COR-L47 (cell line): Measurements from ENCODE around the gene TAF4.
A peak's percentile ranks its signal among the peaks of the same experiment; 100 is the strongest.
"Not testable (repeated sequence)": the region's sequence is repeated elsewhere in the genome, so short reads cannot be mapped to it uniquely, and the experiment has no call there.

Source experiments
- DNase-seq: peaks from one replicate; lab custom pipeline; 2025; lab: John Stamatoyannopoulos, UW

TAF4 gene

GRCh38 chr20:62073323-62073722 lies 7.6 kb upstream of the TAF4 start:
- no peak for DNase-seq

DNA sequence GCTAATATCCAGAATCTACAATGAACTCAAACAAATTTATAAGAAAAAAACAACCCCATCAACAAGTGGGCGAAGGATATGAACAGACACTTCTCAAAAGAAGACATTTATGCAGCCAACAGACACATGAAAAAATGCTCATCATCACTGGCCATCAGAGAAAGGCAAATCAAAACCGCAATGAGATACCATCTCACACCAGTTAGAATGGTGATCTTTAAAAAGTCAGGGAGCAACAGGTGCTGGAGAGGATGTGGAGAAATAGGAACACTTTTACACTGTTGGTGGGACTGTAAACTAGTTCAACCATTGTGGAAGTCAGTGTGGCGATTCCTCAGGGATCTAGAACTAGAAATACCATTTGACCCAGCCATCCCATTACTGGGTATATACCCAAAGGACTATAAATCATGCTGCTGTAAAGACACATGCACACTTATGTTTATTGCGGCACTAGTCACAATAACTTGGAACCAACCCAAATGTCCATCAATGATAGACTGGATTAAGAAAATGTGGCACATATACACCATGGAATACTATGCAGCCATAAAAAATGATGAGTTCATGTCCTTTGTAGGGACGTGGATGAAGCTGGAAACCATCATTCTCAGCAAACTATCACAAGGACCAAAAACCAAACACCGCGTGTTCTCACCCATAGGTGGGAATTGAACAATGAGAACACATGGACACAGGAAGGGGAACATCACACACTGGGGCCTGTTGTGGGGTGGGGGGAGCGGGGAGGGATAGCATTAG lies 6.2 kb upstream of the TAF4 start:
- not testable (repeated sequence) for DNase-seq

DNA sequence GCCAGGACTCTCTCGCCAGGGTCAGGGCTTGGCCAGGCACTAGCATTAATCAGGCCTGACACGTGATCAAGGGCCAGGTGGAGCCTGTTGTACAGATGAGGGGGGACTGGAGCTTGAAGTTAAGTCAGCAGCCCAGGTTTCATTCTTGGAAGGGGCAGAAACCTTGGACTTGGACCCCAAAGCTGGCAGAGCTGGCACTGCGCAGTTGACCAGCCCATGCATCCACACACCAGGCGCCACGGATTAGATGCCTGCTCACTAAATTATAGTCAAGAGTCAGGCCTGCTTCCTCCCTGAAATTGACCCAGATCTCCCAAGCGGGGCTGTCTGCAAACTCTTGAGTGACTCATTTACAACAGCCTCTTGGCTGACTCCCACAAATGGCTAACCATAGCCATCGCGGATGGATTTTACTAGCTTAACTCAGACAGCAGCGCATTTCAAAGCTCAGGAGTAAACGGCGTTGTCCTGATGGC lies 4.1 kb upstream of the TAF4 start:
- no peak for DNase-seq

- DNase-seq: no peak
These were observed 3.3 kb upstream of the TAF4 start for GRCh38 chr20:62068997-62069396.

DNA sequence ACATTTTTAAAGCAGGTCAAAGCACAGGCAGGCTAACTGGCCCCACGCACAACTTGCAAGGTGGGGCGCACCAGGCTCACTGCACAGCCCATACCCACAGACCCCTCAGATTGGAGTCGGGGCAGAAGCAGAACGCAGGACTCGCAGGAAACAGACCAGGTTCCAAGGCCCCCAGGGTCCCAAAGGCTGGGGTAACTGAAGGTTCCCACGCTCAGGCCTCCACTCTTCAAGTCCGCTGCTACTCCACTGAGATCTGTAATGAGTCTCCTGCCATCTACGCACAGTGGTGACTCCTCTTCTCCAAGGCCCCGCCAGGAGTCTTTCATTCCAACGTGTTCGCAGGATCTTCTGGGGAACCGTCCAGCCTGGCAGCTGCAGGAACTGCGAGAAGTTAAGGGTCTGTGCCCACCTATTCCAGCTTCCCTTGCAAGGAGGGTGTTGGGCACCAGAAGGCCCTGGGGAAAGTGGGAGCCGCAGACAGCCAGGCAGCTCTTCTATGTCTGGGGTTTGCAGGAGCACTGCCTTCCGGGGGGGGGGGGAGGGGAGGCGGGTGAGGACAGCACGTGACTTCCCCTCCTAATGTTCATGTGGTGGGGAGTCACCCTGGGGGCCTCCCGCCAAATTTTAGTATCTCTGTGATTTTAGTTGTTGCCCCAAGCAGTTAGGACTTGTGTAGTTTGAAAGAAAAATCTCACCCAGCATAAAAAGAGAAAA lies 2.0 kb upstream of the TAF4 start:
- DNase-seq: no peak

DNA sequence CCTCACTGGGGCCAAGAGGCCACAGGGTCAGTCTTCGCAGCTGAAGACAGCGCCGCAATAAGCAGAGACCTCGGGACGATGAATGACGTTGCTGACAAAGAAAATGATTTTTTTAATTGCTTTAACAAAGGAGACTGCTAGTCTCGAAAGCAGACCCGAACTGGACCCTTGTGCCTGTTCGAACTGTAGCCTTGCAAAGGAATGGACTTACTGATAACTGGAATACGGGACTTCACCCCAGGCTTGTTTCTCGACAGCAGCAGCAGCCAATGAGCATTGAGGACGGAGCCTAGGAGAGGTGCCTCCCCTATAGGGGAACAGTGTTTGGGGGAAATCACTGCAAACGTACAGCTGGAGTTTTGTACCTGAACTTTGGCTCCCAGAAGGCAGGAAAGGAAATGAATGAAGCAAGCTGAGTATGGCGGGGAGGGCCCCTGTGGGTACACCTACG lies 1.3 kb upstream of the TAF4 start:
- DNase-seq: no peak

- peak; percentile 74 for DNase-seq
These were observed 780 bp upstream of the TAF4 start for GRCh38 chr20:62066339-62066982.

- DNase-seq: no peak
These were observed 659 bp downstream of the TAF4 start for GRCh38 chr20:62064770-62065673.

- DNase-seq: no peak
These were observed 1.5 kb downstream of the TAF4 start for GRCh38 chr20:62063981-62064769.

DNA sequence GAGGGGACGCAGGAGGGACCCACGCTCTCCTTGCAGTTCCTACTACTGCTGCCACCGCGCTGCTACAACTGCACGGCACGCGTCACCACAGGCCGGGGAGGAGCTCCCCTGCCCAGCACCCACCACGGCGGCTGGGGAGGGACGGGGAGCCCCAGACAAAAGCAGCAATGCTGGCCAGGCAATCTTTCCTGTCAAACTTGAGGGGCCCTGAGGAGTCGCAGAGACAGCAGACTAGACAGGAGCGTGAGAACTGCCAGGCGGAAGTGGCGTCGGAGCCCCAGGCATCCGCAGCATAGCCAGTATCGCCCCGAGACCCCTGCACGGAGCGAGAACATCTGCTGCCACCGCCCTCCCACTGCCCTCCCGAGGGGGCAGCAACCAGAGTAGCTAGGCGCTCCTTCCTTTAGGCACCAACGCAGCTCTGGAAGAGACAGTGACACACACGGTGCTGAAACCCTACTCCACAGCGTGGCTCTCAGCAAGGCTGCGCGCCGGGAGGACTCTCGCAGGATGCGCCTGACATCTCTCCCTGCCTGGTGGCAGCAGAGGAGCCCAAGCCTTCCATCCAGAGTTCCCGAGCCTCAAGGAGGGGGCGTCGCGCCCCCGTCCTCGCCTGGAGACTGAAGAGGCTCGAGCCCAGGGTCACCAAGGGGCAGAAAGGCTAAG lies 2.2 kb downstream of the TAF4 start:
- DNase-seq: no peak

DNA sequence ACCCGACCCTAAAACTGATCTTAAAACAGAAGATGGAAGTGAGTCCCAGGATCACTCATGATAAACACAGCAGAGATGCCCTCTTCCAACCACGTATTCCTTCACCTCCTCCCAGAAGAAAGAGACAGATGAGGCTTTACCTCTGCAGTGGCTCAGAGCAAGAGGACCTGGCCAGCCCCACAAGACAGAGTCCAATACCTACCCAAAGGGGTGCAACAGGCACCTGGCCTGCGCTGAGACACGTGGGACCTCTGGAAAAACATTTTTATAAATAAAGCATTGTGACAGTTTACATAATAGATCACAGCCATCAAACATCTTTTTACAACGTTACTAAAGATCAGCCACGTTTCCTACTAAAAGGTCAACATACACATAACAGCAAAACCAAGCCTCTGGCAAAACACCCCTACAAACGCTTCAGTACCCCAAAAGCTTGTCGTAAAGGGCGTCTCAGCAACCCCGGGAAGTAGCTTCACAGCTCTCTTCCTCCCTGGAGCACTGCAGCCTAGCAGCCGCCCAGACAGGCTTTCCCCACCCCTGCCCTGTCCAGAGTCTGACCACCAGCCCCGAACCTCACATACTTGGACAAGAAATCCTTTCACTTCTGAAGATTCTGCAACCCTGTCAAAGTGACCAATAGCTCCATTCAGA lies 2.9 kb downstream of the TAF4 start:
- DNase-seq: no peak

DNA sequence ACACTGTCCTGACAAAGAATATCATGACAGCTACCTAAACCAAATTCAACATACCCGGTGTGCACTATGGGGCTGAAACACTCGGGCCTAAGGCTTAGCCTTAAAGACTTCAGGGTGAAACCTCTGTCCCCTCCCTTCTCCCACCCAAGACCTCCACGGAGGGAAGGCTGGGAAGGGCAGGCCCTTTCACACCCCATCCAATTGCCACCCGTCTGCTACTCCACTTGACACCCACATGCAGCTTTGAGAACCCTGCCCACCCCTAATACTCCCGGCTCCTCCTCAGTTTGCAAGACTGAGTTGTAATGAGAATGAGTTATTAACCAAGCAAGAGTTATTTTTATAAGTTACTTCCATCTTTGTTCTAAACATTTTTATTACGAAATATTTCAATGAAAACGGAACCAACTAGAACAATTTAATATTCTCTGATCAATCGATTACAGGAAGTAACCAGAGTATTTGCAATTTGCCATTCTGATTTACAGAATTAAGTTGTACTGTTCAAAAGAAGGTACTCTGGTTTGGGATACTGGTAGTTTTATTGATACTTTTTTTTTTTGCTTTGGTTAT lies 3.7 kb downstream of the TAF4 start:
- DNase-seq: no peak

- no peak for DNase-seq
These were observed 4.8 kb downstream of the TAF4 start for GRCh38 chr20:62060631-62061541.

DNA sequence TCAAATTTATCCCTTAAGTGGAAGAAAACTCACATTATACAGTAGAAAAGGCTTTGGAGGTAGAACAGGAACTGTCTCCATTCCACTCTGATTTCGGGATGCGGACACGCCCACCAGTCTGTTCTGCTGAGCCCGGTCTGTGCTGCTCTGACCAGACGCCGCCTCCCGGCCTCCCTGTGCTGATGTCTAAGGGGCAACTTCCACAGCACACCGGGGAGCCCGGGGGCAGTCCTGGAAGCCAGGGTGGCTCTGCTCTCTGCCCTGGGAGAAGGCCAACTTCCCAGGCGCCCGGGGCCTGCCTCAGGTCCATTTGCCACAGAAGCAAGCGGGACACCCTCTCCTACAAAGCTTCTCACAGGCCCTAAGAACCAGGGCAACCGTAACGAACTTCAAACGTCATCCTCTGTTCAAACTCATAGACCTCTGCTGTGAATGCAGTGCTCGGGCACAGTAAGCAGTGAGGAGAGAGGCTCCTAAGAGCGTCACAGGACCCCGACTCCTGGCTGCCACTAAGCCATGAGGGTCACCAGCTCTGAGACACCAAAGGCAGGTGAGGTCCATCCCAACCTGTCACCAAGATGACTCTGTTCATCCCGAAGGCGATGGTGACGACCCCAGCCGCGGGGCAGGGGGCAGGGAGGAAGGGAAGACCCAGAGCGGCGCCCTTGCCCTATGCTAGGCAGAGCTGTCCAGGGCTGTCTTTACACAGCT lies 5.6 kb downstream of the TAF4 start:
- DNase-seq: no peak

GRCh38 chr20:62059401-62059800 lies 6.3 kb downstream of the TAF4 start:
- DNase-seq: no peak

DNA sequence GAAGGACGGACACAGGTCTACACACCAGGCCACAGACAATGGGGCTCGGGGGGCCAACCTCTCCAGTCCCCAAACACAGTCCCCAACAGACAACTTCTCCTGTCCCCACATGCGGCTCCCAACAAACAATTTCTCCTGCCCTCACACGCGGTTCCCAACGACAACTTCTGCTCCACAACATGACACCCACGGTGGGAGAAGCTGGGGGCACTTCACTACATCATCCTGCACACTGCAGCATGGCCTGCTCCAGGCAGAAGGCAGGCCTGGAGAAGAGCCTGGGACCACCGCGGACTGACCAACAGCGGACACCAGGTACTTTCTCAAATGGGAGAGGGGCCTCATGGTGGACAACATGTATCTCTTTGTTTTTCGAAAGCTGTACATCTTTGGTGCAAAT lies 6.7 kb downstream of the TAF4 start:
- no peak for DNase-seq

DNA sequence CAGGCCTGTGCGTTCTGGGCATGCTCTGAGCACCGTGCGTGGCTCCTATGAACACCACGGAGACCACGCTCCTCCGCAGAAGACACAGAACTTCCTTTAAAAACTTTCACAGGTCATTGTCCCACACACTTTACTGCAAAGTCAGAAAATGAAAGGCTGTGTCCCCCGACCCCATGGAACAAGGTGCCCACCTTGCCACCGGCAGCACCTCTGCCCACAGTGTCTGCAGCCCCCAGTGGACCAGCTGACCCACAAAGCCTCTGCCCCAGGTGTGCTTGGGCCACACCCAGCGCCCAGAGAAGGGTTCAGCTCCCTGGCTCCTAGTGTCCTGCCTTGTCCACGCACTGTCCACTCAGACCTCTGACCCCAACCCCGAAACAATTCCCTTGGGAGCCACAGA lies 8.7 kb downstream of the TAF4 start:
- DNase-seq: no peak

- no peak for DNase-seq
These were observed 9.3 kb downstream of the TAF4 start for GRCh38 chr20:62056377-62056776.
